GM12878 (cell line): ENCODE results near the gene RASAL3. TPM values are rescaled to one million over a fixed set of nuclear protein-coding genes. Genes with fewer than 3 reads are reported as not detected.

Source experiments
- ATAC-seq: fragments of 200-7000 bp; cut with Tn5 transposase; 3 replicates; pipeline ENCODE4 v1.9.1; 2020; ENCODE audit warnings: mild to moderate bottlenecking, moderate library complexity
- BruUV-seq: library from RNA; stranded (reverse); fragments of 400-500 nt; replicated peaks from 2 replicates; lab custom pipeline; 2021; lab: Mats Ljungman, UMichigan
- CTCF ChIA-PET: fragments of 300-600 bp; sonication (Branson Sonifier 250); formaldehyde crosslinking; extraction: SDS; loops from one replicate; lab custom pipeline; 2021; ENCODE audit warnings: inconsistent platforms; lab: Yijun Ruan, JAX
- POLR2A ChIA-PET: fragments of 350-600 bp; formaldehyde crosslinking; extraction: SDS; loops from one replicate; lab custom pipeline; 2021; ENCODE audit warnings: inconsistent platforms; lab: Charles Lee
- RAD21 ChIA-PET: fragments of 300-600 bp; sonication (Branson Sonifier 250); formaldehyde crosslinking; loops from one replicate; lab custom pipeline; 2023; ENCODE audit warnings: antibody characterized with exemption; ENCODE audit not compliant: unreplicated experiment; lab: Charles Lee
- SMC1A ChIA-PET: fragments of 300-600 bp; sonication (Branson Sonifier 250); formaldehyde crosslinking; loops from one replicate; lab custom pipeline; 2023; ENCODE audit not compliant: unreplicated experiment, uncharacterized antibody; lab: Charles Lee
- DNase-seq: peaks from one replicate; pipeline ENCODE4 v3.0.0-alpha.2; 2011; ENCODE audit warnings: low read depth, low spot score
- FAIRE-seq: peaks from 3 replicates; lab custom pipeline; 2011; peaks lifted over from hg19 to GRCh38; lab: Jason Lieb, UNC
- H2AFZ ChIP-seq: 2 replicates; pipeline ENCODE4 v1.6.0; 2011; ENCODE audit warnings: low read depth, low read length, control low read depth; ENCODE audit not compliant: control insufficient read depth
- H3K27ac ChIP-seq: 2 replicates; pipeline ENCODE4 v1.5.1; 2011; ENCODE audit warnings: control low read depth; ENCODE audit not compliant: control insufficient read depth, insufficient read depth
- H3K27me3 ChIP-seq, 2 experiments: replicated peaks in 1 of 2; 2 replicates each; pipeline versions ENCODE4 v1.6.0 to v1.6.1; 2011; ENCODE audit warnings: low read length in 1 of 2; ENCODE audit not compliant: control insufficient read depth in 2 of 2, insufficient read depth in 2 of 2
- H3K36me3 ChIP-seq, 2 experiments: 2 replicates each; pipeline ENCODE4 v1.5.1; 2011; ENCODE audit warnings: low read length in 1 of 2; ENCODE audit not compliant: control insufficient read depth in 2 of 2, insufficient read depth in 2 of 2
- H3K4me1 ChIP-seq: 2 replicates; pipeline ENCODE4 v1.6.1; 2011; ENCODE audit warnings: mild to moderate bottlenecking, low read length, moderate library complexity, mixed read lengths; ENCODE audit not compliant: control insufficient read depth, insufficient read depth
- H3K4me2 ChIP-seq: 2 replicates; pipeline ENCODE4 v1.6.0; 2011; ENCODE audit warnings: control low read depth; ENCODE audit not compliant: control insufficient read depth, insufficient read depth
- H3K4me3 ChIP-seq: fragments of 200-600 bp; sonication (generic); 2 replicates; pipeline ENCODE4 v1.5.1; 2016
- H3K79me2 ChIP-seq: 2 replicates; pipeline ENCODE4 v1.6.0; 2011; ENCODE audit warnings: low read length; ENCODE audit not compliant: control insufficient read depth, insufficient read depth
- H3K9ac ChIP-seq: 2 replicates; pipeline ENCODE4 v1.8.0; 2011; ENCODE audit warnings: low read length, control low read depth, mixed read lengths; ENCODE audit not compliant: control insufficient read depth, insufficient read depth
- H3K9me3 ChIP-seq: replicated peaks from 3 replicates; pipeline ENCODE4 v1.5.1; 2011; ENCODE audit warnings: mild to moderate bottlenecking, low read length; ENCODE audit not compliant: control insufficient read depth, insufficient read depth
- H4K20me1 ChIP-seq: 2 replicates; pipeline ENCODE4 v1.6.0; 2011; ENCODE audit not compliant: control insufficient read depth, insufficient read depth
- CEBPB ChIP-seq, 2 experiments: fragments of 150-350 bp in 1 of 2; IDR thresholded peaks; 2 replicates each; pipeline ENCODE4 v1.6.1; 2012 to 2014; ENCODE audit warnings: low read depth in 2 of 2, low read length in 2 of 2, borderline replicate concordance in 1 of 2, inconsistent platforms in 1 of 2
- CHD4 ChIP-seq: fragments of 200-600 bp; sonication (generic); IDR thresholded peaks from 2 replicates; pipeline ENCODE4 v1.6.1; 2016; ENCODE audit warnings: mild to moderate bottlenecking
- EGR1 ChIP-seq, 2 experiments: IDR thresholded peaks; 1 replicate in 1 of 2; 2 replicates in 1 of 2; pipeline ENCODE4 v1.6.1; 2011 to 2012; ENCODE audit warnings: low read depth in 2 of 2, low read length in 2 of 2, borderline replicate concordance in 1 of 2, mild to moderate bottlenecking in 1 of 2, moderate library complexity in 1 of 2
- ESRRA ChIP-seq: IDR thresholded peaks from 2 replicates; pipeline ENCODE4 v1.6.1; 2012; ENCODE audit warnings: mild to moderate bottlenecking, low read length, improper control_type of control experiment
- EZH2 ChIP-seq: IDR thresholded peaks from 2 replicates; pipeline ENCODE4 v1.6.1; 2012; ENCODE audit warnings: low read depth, mild to moderate bottlenecking, control low read depth, inconsistent platforms, low read length, borderline replicate concordance; ENCODE audit not compliant: control insufficient read depth
- LARP7 ChIP-seq: fragments of 450-650 bp; IDR thresholded peaks from 2 replicates; pipeline ENCODE4 v1.6.1; 2017; ENCODE audit warnings: mild to moderate bottlenecking
- MYB ChIP-seq: fragments of 150-350 bp; IDR thresholded peaks from 2 replicates; pipeline ENCODE4 v1.6.1; 2014; ENCODE audit warnings: mild to moderate bottlenecking, low read depth, low read length, borderline replicate concordance
- NFIC ChIP-seq: IDR thresholded peaks from 2 replicates; pipeline ENCODE4 v1.6.1; 2012; ENCODE audit warnings: low read depth, mild to moderate bottlenecking, inconsistent platforms, low read length, moderate library complexity
- NRF1 ChIP-seq: conservative IDR thresholded peaks from 2 replicates; pipeline ENCODE4 v1.6.1; 2011; ENCODE audit warnings: mild to moderate bottlenecking, low read depth, low read length, improper control_type of control experiment
- RAD21 ChIP-seq: IDR thresholded peaks from 2 replicates; pipeline ENCODE4 v1.6.1; 2011; ENCODE audit warnings: mild to moderate bottlenecking, low read depth, low read length, moderate library complexity; ENCODE audit not compliant: insufficient read depth
- RFX5 ChIP-seq: IDR thresholded peaks from 2 replicates; pipeline ENCODE4 v1.6.1; 2011; ENCODE audit warnings: low read depth, low read length, improper control_type of control experiment
- SMC3 ChIP-seq: IDR thresholded peaks from 2 replicates; pipeline ENCODE4 v1.6.1; 2011; ENCODE audit warnings: low read length, improper control_type of control experiment, borderline replicate concordance
- SRF ChIP-seq, 2 experiments: IDR thresholded peaks; 2 replicates each; pipeline ENCODE4 v1.6.1; 2011; ENCODE audit warnings: low read depth in 2 of 2, low read length in 2 of 2, mild to moderate bottlenecking in 1 of 2, moderate library complexity in 1 of 2
- TAF1 ChIP-seq: IDR thresholded peaks from 2 replicates; pipeline ENCODE4 v1.6.1; 2011; ENCODE audit warnings: mild to moderate bottlenecking, low read depth, low read length, borderline replicate concordance
- ZBTB11 ChIP-seq: fragments of 450-650 bp; formaldehyde crosslinking; IDR thresholded peaks from 2 replicates; pipeline ENCODE4 v1.5.0; 2022; ENCODE audit warnings: mild to moderate bottlenecking, missing genetic modification characterization
- WGBS: methylation state at CpG from one replicate; pipeline ENCODE4 v1.1.6; 2016; ENCODE audit warnings: low lambda C conversion rate; ENCODE audit not compliant: insufficient replicate concordance, insufficient coverage; ENCODE audit errors: missing lambda C conversion rate; 5-methylcytosine and 5-hydroxymethylcytosine counted together
- in situ Hi-C: fragments of 300-500 bp; cut with MboI; formaldehyde crosslinking; loops from 9 replicates; pipeline ENCODE4 v1.14.3; 2018; ENCODE audit warnings: mixed read lengths
- intact Hi-C: fragments of 100-400 bp; cut with micrococcal nuclease; formaldehyde crosslinking; loops from one replicate; pipeline ENCODE4 v1.14.2; 2022; ENCODE audit not compliant: unreplicated experiment
- polyA plus RNA-seq, 11 experiments: library from polyadenylated mRNA; depleted of rRNA in 4 of 11; unstranded in 6 of 11; stranded (reverse) in 5 of 11; fragments of >200 nt; fragmentation: Nextera tagmentation in 4 of 11; fragmentation: Illumina TruSeq in 1 of 11; extraction: Ambion mirVana in 4 of 11; extraction: Trizol in 1 of 11; gene quantifications; 1 replicate in 1 of 11; 2 replicates in 10 of 11; pipeline versions ENCODE4 v1.2.1 to v1.2.3, GENCODE V29; 2011 to 2016; ENCODE audit warnings: inconsistent platforms in 2 of 11, missing spikeins in 2 of 11, low read depth in 1 of 11
- total RNA-seq, 4 experiments: library from RNA; depleted of rRNA in 3 of 4; stranded (reverse); fragments of >200 nt in 3 of 4; fragmentation: Illumina TruSeq in 1 of 4; extraction: Trizol in 1 of 4; gene quantifications; 2 replicates each; pipeline versions ENCODE4 v1.2.1 to v1.2.3, GENCODE V29; 2013 to 2021

The RASAL3 gene
- total and polyA plus RNA-seq, 10 of the 15 experiments (the other 5 are each of a cell fraction or from before 2014, with no cell fraction given), result 1.7 to 81.3 (median 23.2) TPM

GRCh38 chr19:15432018-15432494 lies 32.3 kb downstream of the RASAL3 start:
- BruUV-seq, result no TSS peak
- in situ Hi-C loops (no loop called here), intact Hi-C loops (loop anchor here (2.0 to 5.0 kb wide), 2 partner anchors 13 to 125 kb away; partner anchors contain the start of gene AKAP8L)
- Histone ChIP-seq H3K4me3 (peak overlapping the region; percentile 98), H3K36me3 (peaks cover 3 to 10% of the 10 kb centered on the region in 2 experiments; a peak in 3 of 4 replicates), H3K4me1 (peaks cover 10% of the 10 kb centered on the region), H3K79me2 (peaks cover 32% of the 10 kb centered on the region), H4K20me1 (no peaks in the 10 kb centered on the region), H3K9me3 (no peaks in the 10 kb centered on the region), H3K27ac (peak overlapping the region; percentile 84), H2AFZ (no peak overlapping the region; the same call in 1 of the 2 replicates), H3K9ac (peak overlapping the region; percentile 94), H3K27me3 (no peaks in the 10 kb centered on the region), H3K4me2 (peak overlapping the region; percentile 99)
- ChIA-PET CTCF (interaction anchor here (1.3 to 3.6 kb wide), 2 partner anchors 13 to 52 kb away, joined by 4 to 20 read pairs; partner anchors contain the start of genes AKAP8 and AKAP8L), SMC1A (interaction anchor here (1.2 kb wide), 1 partner anchor 123 kb away, joined by 4 read pairs; no protein-coding TSS in a partner anchor), RAD21 (interaction anchor here (1.1 to 2.5 kb wide), 2 partner anchors 13 to 32 kb away, joined by 5 to 14 read pairs; partner anchors contain the start of genes AKAP8L and RASAL3), POLR2A (interaction anchor here (0.8 to 1.6 kb wide), 2 partner anchors 12 to 35 kb away, joined by 3 to 9 read pairs; partner anchors contain the start of gene AKAP8L)
- FAIRE-seq, result no peak
- ATAC-seq, result peak; percentile 13; the same call in 2 of the 3 replicates
- DNase-seq, result no peak
- TF ChIP-seq TAF1, result no peak
- no peak for TF ChIP-seq MYB
- no peak for TF ChIP-seq CEBPB (IDR thresholded peaks at IDR 0.05; ENCODE audit: borderline replicate concordance in 1 of 2, low read depth in 2 of 2, low read length in 2 of 2)
- TF ChIP-seq SMC3, result no peak
- TF ChIP-seq NFIC, result no peak
- TF ChIP-seq RAD21, result no peak
- no peak for TF ChIP-seq RFX5
- TF ChIP-seq EGR1 (IDR thresholded peaks at IDR 0.05; ENCODE audit: borderline replicate concordance in 1 of 2, low read depth in 2 of 2, low read length in 2 of 2), result no peak
- TF ChIP-seq ESRRA, result no peak
- TF ChIP-seq ZBTB11 (CRISPR knock-in tag), result no peak
- no peak for TF ChIP-seq LARP7
- no peak for TF ChIP-seq CHD4
- TF ChIP-seq NRF1, result no peak
- no peak for TF ChIP-seq EZH2
- no peak for TF ChIP-seq SRF (IDR thresholded peaks at IDR 0.05; ENCODE audit: low read depth in 2 of 2, low read length in 2 of 2)
- under 1% methylated on average over 21 of the region's 44 CpGs for WGBS
